Activated T-cell treated with anti-CD3 and anti-CD28 coated beads, Interleukin-2, amount 50 U/mL, for 24 hours (primary cell): ENCODE data around the gene THOC3.
"Not testable (repeated sequence)": the region's sequence is repeated elsewhere in the genome, so short reads cannot be mapped to it uniquely, and the experiment has no call there.

Source experiments
- DNase-seq: peaks from one replicate; pipeline ENCODE4 v3.0.0-alpha.2; 2020
- H3K27ac Mint-ChIP-seq: 2 replicates; pipeline ENCODE4 v1.8.0; 2020; ENCODE audit warnings: mild to moderate bottlenecking, mixed read lengths
- H3K27me3 Mint-ChIP-seq: 2 replicates; pipeline ENCODE4 v1.8.0; 2020; ENCODE audit warnings: mixed read lengths
- H3K36me3 Mint-ChIP-seq: 2 replicates; pipeline ENCODE4 v1.8.0; 2020; ENCODE audit warnings: low read depth, mixed read lengths
- H3K4me1 Mint-ChIP-seq: 2 replicates; pipeline ENCODE4 v1.8.0; 2020; ENCODE audit warnings: low read depth, mixed read lengths
- H3K4me3 Mint-ChIP-seq: 2 replicates; pipeline ENCODE4 v1.8.0; 2020; ENCODE audit warnings: mild to moderate bottlenecking, moderate library complexity, mixed read lengths
- H3K9me3 Mint-ChIP-seq: 2 replicates; pipeline ENCODE4 v1.8.0; 2020; ENCODE audit warnings: mixed read lengths

Gene THOC3

DNA sequence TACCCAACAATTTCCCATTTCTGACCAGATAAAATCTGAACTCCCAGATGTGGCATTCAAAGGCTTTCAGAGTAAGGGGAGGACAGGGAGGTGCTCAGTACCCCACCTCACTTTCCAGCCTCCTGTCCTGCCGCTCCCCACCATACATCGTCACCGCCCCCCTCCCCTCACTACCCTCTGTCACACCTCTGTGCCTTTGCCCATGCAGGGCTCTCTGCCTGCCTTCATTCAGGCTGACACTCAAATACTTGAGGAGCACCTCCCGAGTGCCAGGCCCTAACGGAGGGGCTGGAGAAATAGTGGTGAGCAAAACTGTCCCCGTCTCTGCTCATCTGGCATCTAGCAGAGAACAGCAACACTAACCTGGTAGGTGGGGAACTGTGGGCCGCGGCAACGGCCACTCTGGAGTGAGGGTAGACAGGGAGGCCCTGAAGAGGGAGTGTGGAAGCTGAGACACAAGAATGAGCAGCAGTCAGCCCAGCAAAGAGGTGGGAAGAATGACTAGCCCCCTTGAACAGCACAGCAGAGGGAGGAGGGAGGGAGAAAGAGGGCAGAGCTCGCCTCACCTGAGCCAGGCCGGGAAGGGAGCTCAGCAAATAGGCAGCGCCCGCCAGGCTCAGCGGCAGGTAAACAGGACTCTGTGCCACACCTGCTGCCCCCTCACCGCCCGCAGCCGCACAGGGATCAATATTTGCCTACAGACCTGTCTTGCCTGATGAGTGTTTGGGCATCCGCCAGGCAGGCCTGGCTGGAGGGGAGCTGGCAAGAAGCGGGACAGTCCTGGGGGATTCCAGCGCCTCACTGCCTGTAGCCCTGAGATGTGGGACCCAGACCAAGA, 54.1 kb downstream of the THOC3 start:
- H3K9me3 Mint-ChIP-seq, H3K4me3 Mint-ChIP-seq, DNase-seq, H3K27me3 Mint-ChIP-seq, H3K27ac Mint-ChIP-seq: not testable (repeated sequence)
- Mint-ChIP-seq H3K4me1 (peaks cover 16% of the 10 kb centered on the region), H3K36me3 (peaks cover 16% of the 10 kb centered on the region)

DNA sequence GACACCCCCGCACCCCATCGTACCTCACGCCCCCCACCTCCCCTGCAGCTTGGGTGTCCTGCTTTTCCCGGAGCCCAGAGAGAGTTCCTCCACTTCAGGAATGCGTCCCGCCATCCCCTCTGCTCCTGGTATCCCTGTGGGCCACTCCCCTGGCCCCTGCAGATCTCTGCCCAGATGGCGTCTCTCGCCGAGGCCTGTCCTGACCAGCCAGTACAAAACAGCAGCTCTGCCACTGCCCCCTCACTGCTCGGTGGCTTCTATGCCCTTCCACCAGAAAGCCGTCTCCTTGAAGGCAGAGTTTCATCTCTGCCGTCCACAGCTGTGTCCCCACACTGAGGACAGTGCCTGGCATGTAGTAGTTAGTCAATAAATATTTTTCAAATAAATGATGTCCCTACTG, 58.0 kb downstream of the THOC3 start:
- not testable (repeated sequence) for DNase-seq, H3K27ac Mint-ChIP-seq, H3K27me3 Mint-ChIP-seq

More for the DNA sequence above, 58.0 kb downstream of the THOC3 start:
- H3K4me1 Mint-ChIP-seq, H3K9me3 Mint-ChIP-seq, H3K4me3 Mint-ChIP-seq, H3K36me3 Mint-ChIP-seq: not testable (repeated sequence)
